ENCODE measurements around the gene CBFA2T3.
A peak's percentile ranks its signal among the peaks of the same experiment; 100 is the strongest.

The CBFA2T3 gene

GRCh38 chr16:88941913-88942909, 34.8 kb downstream of the CBFA2T3 start:
- Histone ChIP-seq H3K4me3 (ENCODE audit: low read depth, low read length) (peak overlapping the region; percentile 39), H3K9ac (ENCODE audit: low read depth, low read length) (no peak overlapping the region), H3K36me3 (ENCODE audit: control insufficient read depth, insufficient read depth, low read length) (no peaks in the 10 kb centered on the region), H3K9me3 (ENCODE audit: control insufficient read depth, insufficient read depth, low read length) (no peaks in the 10 kb centered on the region), H3K4me1 (ENCODE audit: control insufficient read depth, insufficient read depth, low read length) (no peaks in the 10 kb centered on the region), H3K27me3 (ENCODE audit: control insufficient read depth, insufficient read depth, low read length) (peaks cover 12% of the 10 kb centered on the region)

GRCh38 chr16:88940862-88941817, 35.9 kb downstream of the CBFA2T3 start:
- H3K4me1 ChIP-seq (ENCODE audit: control insufficient read depth, insufficient read depth, low read length): no peaks in the 10 kb centered on the region
- H3K4me3 ChIP-seq (ENCODE audit: low read depth, low read length): peak overlapping the region; percentile 35
- peaks cover 12% of the 10 kb centered on the region for H3K27me3 ChIP-seq (ENCODE audit: control insufficient read depth, insufficient read depth, low read length)
- H3K9me3 ChIP-seq (ENCODE audit: control insufficient read depth, insufficient read depth, low read length): no peaks in the 10 kb centered on the region
- H3K9ac ChIP-seq (ENCODE audit: low read depth, low read length): no peak overlapping the region
- H3K36me3 ChIP-seq (ENCODE audit: control insufficient read depth, insufficient read depth, low read length): no peaks in the 10 kb centered on the region

- Histone ChIP-seq H3K4me3 (ENCODE audit: low read depth, low read length) (peak overlapping the region; percentile 35), H3K9ac (ENCODE audit: low read depth, low read length) (no peak overlapping the region)
Observed at GRCh38 chr16:88939972-88940861, 36.8 kb downstream of the CBFA2T3 start.

DNA sequence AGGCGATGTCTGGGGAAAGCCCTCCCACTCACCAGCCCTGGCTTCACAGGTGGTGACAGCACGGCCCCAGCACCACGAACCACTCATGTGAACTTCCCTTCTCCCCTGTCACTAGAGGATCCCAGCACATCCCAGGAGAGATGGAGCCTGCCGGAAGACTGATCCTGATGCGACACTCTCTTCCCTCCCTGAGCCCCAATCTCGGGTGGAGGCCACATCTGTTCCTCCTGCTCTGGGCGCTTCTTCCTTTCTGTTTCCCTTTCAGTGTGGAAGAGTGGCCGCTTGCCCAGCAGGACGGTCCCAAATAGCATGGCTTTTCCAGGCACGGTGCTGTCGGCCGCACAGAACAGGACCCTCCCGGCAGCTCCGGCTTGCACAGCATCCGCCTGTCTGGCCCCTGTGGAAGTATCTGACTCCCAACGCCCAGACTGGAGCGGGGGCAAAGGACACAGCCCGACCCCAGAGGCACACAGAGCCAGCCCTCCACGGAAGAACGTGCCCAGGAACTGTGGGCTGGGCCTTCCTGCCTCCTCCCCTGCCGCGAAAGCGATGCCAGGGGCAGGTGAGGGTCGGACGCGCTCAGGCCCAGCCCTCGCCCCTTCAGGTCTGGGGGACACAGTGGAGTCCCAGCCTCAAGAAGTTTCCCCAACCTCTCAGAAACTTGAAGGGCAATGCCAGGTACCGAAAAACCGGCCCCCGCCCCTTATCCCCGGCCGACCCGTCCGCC, 37.6 kb downstream of the CBFA2T3 start:
- H3K9ac ChIP-seq (ENCODE audit: low read depth, low read length): no peak overlapping the region
- H3K4me1 ChIP-seq (ENCODE audit: control insufficient read depth, insufficient read depth, low read length): no peaks in the 10 kb centered on the region
- H3K4me3 ChIP-seq (ENCODE audit: low read depth, low read length): no peak overlapping the region
- H3K36me3 ChIP-seq (ENCODE audit: control insufficient read depth, insufficient read depth, low read length): no peaks in the 10 kb centered on the region
- H3K9me3 ChIP-seq (ENCODE audit: control insufficient read depth, insufficient read depth, low read length): no peaks in the 10 kb centered on the region
- peaks cover 12% of the 10 kb centered on the region for H3K27me3 ChIP-seq (ENCODE audit: control insufficient read depth, insufficient read depth, low read length)

More at GRCh38 chr16:88939972-88940861, 36.8 kb downstream of the CBFA2T3 start:
- peaks cover 12% of the 10 kb centered on the region for H3K27me3 ChIP-seq (ENCODE audit: control insufficient read depth, insufficient read depth, low read length)
- no peaks in the 10 kb centered on the region for H3K4me1 ChIP-seq (ENCODE audit: control insufficient read depth, insufficient read depth, low read length)
- H3K36me3 ChIP-seq (ENCODE audit: control insufficient read depth, insufficient read depth, low read length): no peaks in the 10 kb centered on the region
- no peaks in the 10 kb centered on the region for H3K9me3 ChIP-seq (ENCODE audit: control insufficient read depth, insufficient read depth, low read length)

- H3K4me1 ChIP-seq (ENCODE audit: control insufficient read depth, insufficient read depth, low read length): no peaks in the 10 kb centered on the region
- H3K4me3 ChIP-seq (ENCODE audit: low read depth, low read length): no peak overlapping the region
- H3K36me3 ChIP-seq (ENCODE audit: control insufficient read depth, insufficient read depth, low read length): no peaks in the 10 kb centered on the region
- no peak overlapping the region for H3K9ac ChIP-seq (ENCODE audit: low read depth, low read length)
- H3K9me3 ChIP-seq (ENCODE audit: control insufficient read depth, insufficient read depth, low read length): no peaks in the 10 kb centered on the region
- peaks cover 12% of the 10 kb centered on the region for H3K27me3 ChIP-seq (ENCODE audit: control insufficient read depth, insufficient read depth, low read length)
Observed at GRCh38 chr16:88938777-88939244, 38.2 kb downstream of the CBFA2T3 start.

DNA sequence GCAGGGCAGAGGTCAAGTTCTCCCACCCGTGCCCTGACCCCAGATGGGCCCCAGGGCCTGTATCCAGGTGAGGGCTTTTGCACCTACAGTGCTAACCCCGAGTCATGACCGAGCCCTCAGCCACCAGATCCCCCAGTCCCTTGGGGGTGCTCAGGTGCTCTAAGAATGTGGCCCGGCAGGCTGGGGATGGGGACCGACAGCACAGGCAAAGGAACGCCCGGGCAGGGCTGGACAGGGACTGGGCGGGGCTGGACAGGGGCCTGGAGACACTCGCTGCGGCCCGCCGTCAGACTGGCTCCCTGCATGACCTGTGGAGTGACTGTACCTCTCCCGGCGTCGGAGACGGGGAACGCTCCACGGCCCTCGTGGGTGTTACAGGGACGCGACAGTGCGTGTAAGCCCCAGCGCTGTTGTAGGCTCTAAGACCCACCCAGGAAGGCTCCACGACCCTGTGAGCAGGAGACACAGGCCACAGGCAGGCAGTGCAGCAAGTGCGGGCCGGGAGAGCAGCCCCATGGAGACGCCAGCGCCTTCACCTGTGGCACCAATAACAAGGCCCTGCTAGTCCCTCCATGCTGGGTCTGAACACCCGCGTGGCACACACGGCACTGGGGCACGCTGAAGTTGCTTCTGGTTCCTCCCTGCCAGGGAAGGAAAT, 38.8 kb downstream of the CBFA2T3 start:
- H3K27me3 ChIP-seq (ENCODE audit: control insufficient read depth, insufficient read depth, low read length): peaks cover 12% of the 10 kb centered on the region
- H3K4me1 ChIP-seq (ENCODE audit: control insufficient read depth, insufficient read depth, low read length): no peaks in the 10 kb centered on the region
- no peak overlapping the region for H3K4me3 ChIP-seq (ENCODE audit: low read depth, low read length)
- H3K9ac ChIP-seq (ENCODE audit: low read depth, low read length): no peak overlapping the region
- no peaks in the 10 kb centered on the region for H3K36me3 ChIP-seq (ENCODE audit: control insufficient read depth, insufficient read depth, low read length)
- no peaks in the 10 kb centered on the region for H3K9me3 ChIP-seq (ENCODE audit: control insufficient read depth, insufficient read depth, low read length)

DNA sequence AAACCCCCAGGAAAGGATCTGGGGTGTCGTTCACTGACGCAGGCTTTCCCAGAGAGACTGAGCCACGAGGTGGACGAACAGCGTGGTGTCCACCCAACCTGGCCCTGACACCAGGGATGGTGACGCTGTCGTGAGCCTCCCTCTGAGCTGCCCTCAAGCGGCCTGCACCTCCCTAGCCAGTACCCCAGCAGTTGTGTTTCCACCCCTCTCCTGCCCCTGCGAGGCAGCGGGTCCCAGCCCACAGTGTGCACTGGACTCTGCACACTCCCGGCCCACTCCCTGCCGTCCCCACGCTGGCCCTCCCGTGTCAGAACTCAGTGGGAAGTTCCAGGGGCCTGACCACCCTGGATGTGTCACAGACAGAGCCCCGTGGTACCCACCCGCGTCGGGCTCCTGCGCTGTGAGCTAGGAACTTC, 39.8 kb downstream of the CBFA2T3 start:
- H3K27me3 ChIP-seq (ENCODE audit: control insufficient read depth, insufficient read depth, low read length): peaks cover 9% of the 10 kb centered on the region
- no peaks in the 10 kb centered on the region for H3K9me3 ChIP-seq (ENCODE audit: control insufficient read depth, insufficient read depth, low read length)
- no peaks in the 10 kb centered on the region for H3K4me1 ChIP-seq (ENCODE audit: control insufficient read depth, insufficient read depth, low read length)
- H3K36me3 ChIP-seq (ENCODE audit: control insufficient read depth, insufficient read depth, low read length): no peaks in the 10 kb centered on the region
- no peak overlapping the region for H3K9ac ChIP-seq (ENCODE audit: low read depth, low read length)
- no peak overlapping the region for H3K4me3 ChIP-seq (ENCODE audit: low read depth, low read length)

- Histone ChIP-seq H3K4me1 (ENCODE audit: control insufficient read depth, insufficient read depth, low read length) (no peaks in the 10 kb centered on the region), H3K9ac (ENCODE audit: low read depth, low read length) (no peak overlapping the region), H3K9me3 (ENCODE audit: control insufficient read depth, insufficient read depth, low read length) (no peaks in the 10 kb centered on the region), H3K36me3 (ENCODE audit: control insufficient read depth, insufficient read depth, low read length) (no peaks in the 10 kb centered on the region), H3K4me3 (ENCODE audit: low read depth, low read length) (no peak overlapping the region), H3K27me3 (ENCODE audit: control insufficient read depth, insufficient read depth, low read length) (peaks cover 7% of the 10 kb centered on the region)
Observed at GRCh38 chr16:88936556-88937205, 40.3 kb downstream of the CBFA2T3 start.

GRCh38 chr16:88936008-88936555, 40.9 kb downstream of the CBFA2T3 start:
- peaks cover 7% of the 10 kb centered on the region for H3K27me3 ChIP-seq (ENCODE audit: control insufficient read depth, insufficient read depth, low read length)
- no peak overlapping the region for H3K9ac ChIP-seq (ENCODE audit: low read depth, low read length)
- no peaks in the 10 kb centered on the region for H3K36me3 ChIP-seq (ENCODE audit: control insufficient read depth, insufficient read depth, low read length)
- no peak overlapping the region for H3K4me3 ChIP-seq (ENCODE audit: low read depth, low read length)
- no peaks in the 10 kb centered on the region for H3K4me1 ChIP-seq (ENCODE audit: control insufficient read depth, insufficient read depth, low read length)
- no peaks in the 10 kb centered on the region for H3K9me3 ChIP-seq (ENCODE audit: control insufficient read depth, insufficient read depth, low read length)

Data from iPS-15b (cell line).